ENCODE results near the gene GPATCH8.
"Not testable (repeated sequence)": the region's sequence is repeated elsewhere in the genome, so short reads cannot be mapped to it uniquely, and the experiment has no call there.

GPATCH8 gene

GRCh38 chr17:44536090-44536953, 33.1 kb upstream of the GPATCH8 start:
- no peaks in the 10 kb centered on the region for H3K27me3 Mint-ChIP-seq
- no peak overlapping the region for H3K27ac Mint-ChIP-seq
- H3K4me3 Mint-ChIP-seq = no peak overlapping the region
- no peaks in the 10 kb centered on the region for H3K36me3 Mint-ChIP-seq
- peaks cover 8% of the 10 kb centered on the region for H3K4me1 Mint-ChIP-seq
- no peaks in the 10 kb centered on the region for H3K9me3 Mint-ChIP-seq

GRCh38 chr17:44533533-44534246, 30.5 kb upstream of the GPATCH8 start:
- H3K27me3 Mint-ChIP-seq = no peaks in the 10 kb centered on the region
- no peaks in the 10 kb centered on the region for H3K9me3 Mint-ChIP-seq
- H3K4me1 Mint-ChIP-seq = peaks cover 8% of the 10 kb centered on the region
- H3K27ac Mint-ChIP-seq = peak overlapping the region; percentile 8
- no peaks in the 10 kb centered on the region for H3K36me3 Mint-ChIP-seq
- no peak overlapping the region for H3K4me3 Mint-ChIP-seq

GRCh38 chr17:44530896-44531418, 27.8 kb upstream of the GPATCH8 start:
- H3K4me1 Mint-ChIP-seq = peaks cover 8% of the 10 kb centered on the region

GRCh38 chr17:44529864-44530263, 26.7 kb upstream of the GPATCH8 start:
- Mint-ChIP-seq H3K4me1 (peaks cover 8% of the 10 kb centered on the region), H3K9me3 (no peaks in the 10 kb centered on the region), H3K4me3 (no peak overlapping the region), H3K27ac (no peak overlapping the region), H3K27me3 (peaks cover 4% of the 10 kb centered on the region), H3K36me3 (no peaks in the 10 kb centered on the region)

More at GRCh38 chr17:44530896-44531418, 27.8 kb upstream of the GPATCH8 start:
- H3K9me3 Mint-ChIP-seq = no peaks in the 10 kb centered on the region
- no peak overlapping the region for H3K4me3 Mint-ChIP-seq
- H3K36me3 Mint-ChIP-seq = no peaks in the 10 kb centered on the region
- peaks cover 4% of the 10 kb centered on the region for H3K27me3 Mint-ChIP-seq
- no peak overlapping the region for H3K27ac Mint-ChIP-seq

GRCh38 chr17:44527954-44528353, 24.7 kb upstream of the GPATCH8 start:
- H3K9me3 Mint-ChIP-seq = no peaks in the 10 kb centered on the region
- no peaks in the 10 kb centered on the region for H3K36me3 Mint-ChIP-seq
- no peaks in the 10 kb centered on the region for H3K4me1 Mint-ChIP-seq
- H3K27ac Mint-ChIP-seq = no peak overlapping the region
- H3K27me3 Mint-ChIP-seq = peaks cover 4% of the 10 kb centered on the region
- H3K4me3 Mint-ChIP-seq = no peak overlapping the region

GRCh38 chr17:44527102-44527501, 23.9 kb upstream of the GPATCH8 start:
- no peak overlapping the region for H3K27ac Mint-ChIP-seq
- no peaks in the 10 kb centered on the region for H3K4me1 Mint-ChIP-seq
- peaks cover 4% of the 10 kb centered on the region for H3K27me3 Mint-ChIP-seq
- H3K9me3 Mint-ChIP-seq = no peaks in the 10 kb centered on the region
- H3K36me3 Mint-ChIP-seq = no peaks in the 10 kb centered on the region
- H3K4me3 Mint-ChIP-seq = no peak overlapping the region

GRCh38 chr17:44523672-44523972, 20.4 kb upstream of the GPATCH8 start:
- no peaks in the 10 kb centered on the region for H3K4me1 Mint-ChIP-seq
- peaks cover 4% of the 10 kb centered on the region for H3K27me3 Mint-ChIP-seq
- H3K4me3 Mint-ChIP-seq = no peak overlapping the region
- H3K36me3 Mint-ChIP-seq = no peaks in the 10 kb centered on the region
- peak overlapping the region; percentile 24 for H3K27ac Mint-ChIP-seq
- H3K9me3 Mint-ChIP-seq = no peaks in the 10 kb centered on the region

GRCh38 chr17:44522883-44523671, 19.9 kb upstream of the GPATCH8 start:
- H3K4me1 Mint-ChIP-seq = no peaks in the 10 kb centered on the region
- H3K27me3 Mint-ChIP-seq = peaks cover 4% of the 10 kb centered on the region
- H3K9me3 Mint-ChIP-seq = no peaks in the 10 kb centered on the region
- no peak overlapping the region for H3K4me3 Mint-ChIP-seq
- peak overlapping the region; percentile 24 for H3K27ac Mint-ChIP-seq
- no peaks in the 10 kb centered on the region for H3K36me3 Mint-ChIP-seq

- no peaks in the 10 kb centered on the region for H3K4me1 Mint-ChIP-seq
- no peaks in the 10 kb centered on the region for H3K9me3 Mint-ChIP-seq
- no peaks in the 10 kb centered on the region for H3K27me3 Mint-ChIP-seq
- H3K27ac Mint-ChIP-seq = no peak overlapping the region
- H3K4me3 Mint-ChIP-seq = no peak overlapping the region
- H3K36me3 Mint-ChIP-seq = no peaks in the 10 kb centered on the region
Measured at GRCh38 chr17:44518032-44518431, 14.8 kb upstream of the GPATCH8 start.

- H3K4me1 Mint-ChIP-seq, H3K27ac Mint-ChIP-seq, H3K4me3 Mint-ChIP-seq, H3K9me3 Mint-ChIP-seq, H3K36me3 Mint-ChIP-seq, H3K27me3 Mint-ChIP-seq: not testable (repeated sequence)
Measured at GRCh38 chr17:44511241-44512134, 8.3 kb upstream of the GPATCH8 start.

- H3K27me3 Mint-ChIP-seq, H3K36me3 Mint-ChIP-seq, H3K27ac Mint-ChIP-seq, H3K4me3 Mint-ChIP-seq, H3K4me1 Mint-ChIP-seq, H3K9me3 Mint-ChIP-seq: not testable (repeated sequence)
Measured at GRCh38 chr17:44506939-44507604, 3.9 kb upstream of the GPATCH8 start.

- no peaks in the 10 kb centered on the region for H3K9me3 Mint-ChIP-seq
- H3K36me3 Mint-ChIP-seq = peaks cover 4% of the 10 kb centered on the region
- peak overlapping the region; percentile 99 for H3K4me3 Mint-ChIP-seq
- peaks cover 46% of the 10 kb centered on the region for H3K4me1 Mint-ChIP-seq
- peak overlapping the region; percentile 96 for H3K27ac Mint-ChIP-seq
- H3K27me3 Mint-ChIP-seq = no peaks in the 10 kb centered on the region
Measured at GRCh38 chr17:44502598-44503146, 534 bp downstream of the GPATCH8 start.

GRCh38 chr17:44501866-44502375, 1.3 kb downstream of the GPATCH8 start:
- H3K4me1 Mint-ChIP-seq = peaks cover 51% of the 10 kb centered on the region
- H3K27ac Mint-ChIP-seq = no peak overlapping the region
- no peaks in the 10 kb centered on the region for H3K9me3 Mint-ChIP-seq
- peaks cover 4% of the 10 kb centered on the region for H3K36me3 Mint-ChIP-seq
- peak overlapping the region; percentile 99 for H3K4me3 Mint-ChIP-seq
- no peaks in the 10 kb centered on the region for H3K27me3 Mint-ChIP-seq

GRCh38 chr17:44499722-44500121, 3.5 kb downstream of the GPATCH8 start:
- Mint-ChIP-seq H3K27ac (no peak overlapping the region), H3K36me3 (peaks cover 4% of the 10 kb centered on the region), H3K4me1 (peaks cover 71% of the 10 kb centered on the region), H3K9me3 (no peaks in the 10 kb centered on the region), H3K27me3 (no peaks in the 10 kb centered on the region), H3K4me3 (peak overlapping the region; percentile 64)

Data from activated naive CD4-positive, alpha-beta T cell treated with anti-CD3 and anti-CD28 coated beads, Interleukin-2, amount 50 U/mL, for 24 hours (primary cell).